ENCODE measurements around the gene DDX41.
A peak's percentile ranks its signal among the peaks of the same experiment; 100 is the strongest.

DDX41 gene

GRCh38 chr5:177484902-177485549, 31.7 kb downstream of the DDX41 start:
- no peak for FAIRE-seq

GRCh38 chr5:177483994-177484901, 32.5 kb downstream of the DDX41 start:
- DNase-seq (ENCODE audit: low spot score) (no peak), FAIRE-seq (no peak)

More at GRCh38 chr5:177484902-177485549, 31.7 kb downstream of the DDX41 start:
- DNase-seq (ENCODE audit: low spot score) = no peak

DNA sequence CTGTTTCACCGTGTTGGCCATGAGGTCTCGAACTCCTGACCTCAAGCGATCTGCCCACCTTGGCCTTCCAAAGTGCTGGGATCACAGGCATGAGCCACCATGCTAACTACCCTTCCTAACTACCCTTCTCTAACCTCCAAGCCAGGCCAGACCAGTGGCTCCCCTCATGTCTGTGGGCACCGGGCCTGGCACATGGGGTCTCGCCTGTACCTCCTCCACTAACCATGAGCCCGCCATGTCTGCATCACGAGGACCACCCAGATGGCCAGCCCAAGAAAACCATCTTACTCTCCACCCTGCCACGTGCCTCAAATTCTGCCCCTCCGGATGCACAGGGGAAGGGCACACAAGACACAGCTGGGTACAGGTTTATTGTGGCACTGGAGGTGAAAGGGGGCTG, 33.7 kb downstream of the DDX41 start:
- no peak for FAIRE-seq

GRCh38 chr5:177482359-177482795, 34.4 kb downstream of the DDX41 start:
- FAIRE-seq (no peak), DNase-seq (ENCODE audit: low spot score) (no peak)

More for the DNA sequence above, 33.7 kb downstream of the DDX41 start:
- DNase-seq (ENCODE audit: low spot score) = no peak

DNA sequence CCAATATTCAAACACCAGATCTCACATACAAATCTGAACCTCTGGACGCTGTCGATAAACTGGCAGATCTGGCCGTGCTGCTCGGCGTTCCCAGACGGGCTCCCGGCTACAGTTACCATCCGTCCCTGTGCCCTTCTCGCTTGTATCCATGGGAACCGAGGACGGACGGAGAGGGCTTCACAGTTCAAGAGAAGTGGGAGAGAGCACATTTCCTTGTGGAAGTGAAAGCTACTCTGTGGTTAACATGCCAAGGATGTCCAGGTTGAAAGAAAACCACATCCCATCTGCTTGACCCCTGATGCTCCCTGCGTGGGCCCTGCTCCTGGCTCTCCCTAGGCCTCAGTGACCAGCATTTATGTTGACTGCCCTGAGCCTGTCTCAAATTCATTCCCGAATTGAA, 37.0 kb downstream of the DDX41 start:
- peak; percentile 49 for DNase-seq (ENCODE audit: low spot score)
- FAIRE-seq = peak; percentile 21

DNA sequence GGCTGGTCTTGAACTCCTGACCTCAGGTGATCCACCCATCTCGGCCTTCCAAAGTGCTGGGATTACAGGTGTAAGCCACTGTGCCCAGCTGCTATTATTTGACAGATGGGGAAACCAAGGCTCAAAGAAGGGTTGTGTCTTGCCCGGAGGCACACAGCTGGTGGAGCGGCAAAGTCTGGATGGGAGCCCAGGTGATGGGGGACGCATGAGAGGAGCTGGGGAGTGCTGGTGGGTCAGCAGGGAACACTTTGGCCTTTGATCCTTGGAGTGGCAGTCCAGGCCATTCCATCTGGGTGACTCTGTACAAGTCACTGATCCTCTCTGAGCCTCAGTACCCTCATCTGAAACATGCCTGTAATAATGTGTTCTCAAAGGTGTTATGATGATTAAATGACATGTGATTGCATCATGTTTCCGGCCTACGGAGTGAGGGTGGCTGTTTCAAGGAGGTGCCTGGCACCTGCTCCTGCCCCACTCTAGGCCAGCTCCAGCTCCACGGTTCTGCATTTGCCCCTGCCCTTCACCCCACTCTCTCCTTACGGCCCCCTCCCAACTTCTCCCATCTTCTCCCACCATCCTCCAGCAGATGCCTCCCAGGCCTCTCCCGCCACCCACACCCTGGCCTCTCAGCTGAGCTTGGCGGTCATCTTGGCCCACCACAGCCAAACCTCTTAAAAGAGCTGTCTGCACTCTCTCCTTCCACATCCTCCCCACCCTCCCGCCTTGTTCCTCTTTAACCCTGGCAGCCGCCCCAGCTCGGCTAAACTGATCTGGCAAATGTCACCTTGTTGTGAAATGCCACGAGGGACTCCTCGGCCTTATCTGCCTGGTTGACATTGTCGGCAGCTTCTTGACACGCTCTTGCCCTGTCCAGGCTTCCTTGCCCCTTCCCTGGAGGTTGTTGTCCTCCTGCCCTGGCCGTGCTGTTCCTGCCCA, 37.8 kb downstream of the DDX41 start:
- DNase-seq (ENCODE audit: low spot score) (no peak), FAIRE-seq (no peak)

DNA sequence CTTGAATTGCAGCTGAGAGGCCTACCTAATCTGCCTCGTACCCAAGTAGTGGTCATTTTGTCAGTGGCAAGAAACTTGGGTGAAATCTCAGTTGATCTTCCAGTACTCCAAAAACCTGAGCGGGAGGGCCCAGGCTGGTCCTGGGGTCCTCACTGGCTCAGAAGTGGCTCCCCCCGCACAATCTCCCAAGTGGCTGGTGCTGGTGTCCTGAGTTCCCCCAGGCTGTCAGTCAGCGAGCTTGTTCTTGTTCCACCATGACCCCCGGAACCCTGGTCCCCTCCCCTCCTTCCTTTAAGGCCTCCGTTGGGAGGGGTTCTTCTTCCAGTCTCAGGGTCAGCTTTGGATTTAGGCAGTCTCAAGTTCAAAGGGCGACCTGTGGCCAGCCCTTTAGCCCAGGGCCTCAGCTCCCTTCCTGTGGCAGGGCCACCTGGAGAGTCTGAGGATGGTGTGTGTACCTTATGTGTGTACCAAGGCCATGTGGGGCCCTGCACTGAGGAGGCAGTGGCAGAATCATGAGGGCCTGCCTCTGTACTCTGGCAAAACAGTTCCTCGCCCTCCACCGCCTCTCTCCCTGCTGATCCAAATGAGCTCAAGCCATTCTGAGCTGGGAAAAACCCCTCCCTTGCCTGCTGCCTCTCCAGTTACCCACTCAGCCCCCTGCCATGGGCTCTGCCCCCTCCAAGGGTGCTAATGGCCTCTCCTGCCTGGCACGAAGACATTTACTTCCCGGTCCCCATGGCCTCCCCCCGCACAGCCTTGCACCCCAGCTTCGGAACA, 38.9 kb downstream of the DDX41 start:
- no peak for DNase-seq (ENCODE audit: low spot score)
- no peak for FAIRE-seq

DNA sequence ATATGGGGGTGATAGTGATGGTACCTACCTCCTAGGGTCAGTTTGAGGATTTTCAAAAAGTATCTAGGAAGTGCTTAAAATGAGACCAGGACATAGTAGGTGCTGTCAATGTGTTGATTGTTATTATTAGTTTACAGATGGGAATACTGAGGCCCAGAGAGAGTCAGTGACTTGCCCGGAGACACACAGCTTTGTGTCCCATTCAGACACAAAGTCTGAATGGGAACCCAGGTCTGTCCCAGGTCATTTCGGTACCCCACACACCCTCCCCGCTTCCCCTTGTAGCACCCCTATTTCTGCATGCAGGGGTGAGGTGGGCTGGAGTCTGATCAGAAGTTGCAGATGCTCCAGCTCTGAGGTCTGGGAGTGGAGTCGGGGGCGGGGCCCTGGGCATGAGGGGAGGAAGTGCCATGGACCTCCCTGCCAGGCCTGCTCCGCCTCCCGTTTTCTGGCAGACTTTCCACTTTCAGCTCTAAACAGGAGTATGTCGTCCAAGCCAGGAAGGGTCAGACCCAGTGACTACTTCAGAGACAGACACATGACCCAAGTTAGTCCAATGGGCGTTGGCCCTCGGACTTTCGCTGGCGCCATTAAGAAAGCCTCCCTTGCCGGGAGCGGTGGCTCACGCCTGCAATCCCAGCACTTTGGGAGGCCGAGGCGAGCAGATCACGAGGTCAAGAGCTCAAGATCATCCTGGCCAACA, 40.1 kb downstream of the DDX41 start:
- FAIRE-seq = no peak
- no peak for DNase-seq (ENCODE audit: low spot score)

- DNase-seq (ENCODE audit: low spot score) (no peak), FAIRE-seq (no peak)
Observed at GRCh38 chr5:177475563-177476427, 41.0 kb downstream of the DDX41 start.

DNA sequence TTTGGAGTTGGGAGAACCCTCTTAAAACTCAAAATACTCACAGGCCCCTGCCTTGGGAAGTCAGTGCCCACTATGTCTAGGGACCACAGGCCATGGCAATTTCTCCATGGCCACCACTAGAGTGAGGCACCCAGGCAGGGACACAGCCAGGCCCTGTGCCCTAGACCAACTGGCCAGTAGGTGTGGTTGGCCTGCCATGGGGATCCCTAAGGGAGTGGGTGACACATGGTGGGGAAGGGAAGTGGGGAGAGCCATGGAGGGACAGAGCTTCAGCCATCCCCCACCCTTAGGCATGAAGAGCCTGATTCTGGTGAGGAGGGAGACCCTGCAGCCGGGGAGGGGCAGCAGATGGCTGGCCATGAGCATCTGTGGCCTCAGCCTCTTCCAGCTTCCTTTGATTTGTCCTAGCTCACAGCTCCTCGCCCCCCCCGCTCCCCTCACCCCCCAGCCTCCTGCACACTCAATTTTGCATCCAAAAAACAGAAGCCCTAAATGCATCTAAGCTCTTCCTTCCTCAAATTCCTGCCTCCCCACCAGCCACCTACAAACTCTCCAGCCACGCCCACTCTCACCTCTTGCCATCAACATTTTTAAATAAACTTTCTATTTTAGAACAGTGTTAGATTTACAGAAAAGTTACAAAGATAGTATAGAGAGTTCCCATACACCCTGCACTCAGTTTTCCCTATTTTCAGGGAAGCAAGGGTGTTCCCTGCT, 41.8 kb downstream of the DDX41 start:
- DNase-seq (ENCODE audit: low spot score) (no peak), FAIRE-seq (no peak)

DNA sequence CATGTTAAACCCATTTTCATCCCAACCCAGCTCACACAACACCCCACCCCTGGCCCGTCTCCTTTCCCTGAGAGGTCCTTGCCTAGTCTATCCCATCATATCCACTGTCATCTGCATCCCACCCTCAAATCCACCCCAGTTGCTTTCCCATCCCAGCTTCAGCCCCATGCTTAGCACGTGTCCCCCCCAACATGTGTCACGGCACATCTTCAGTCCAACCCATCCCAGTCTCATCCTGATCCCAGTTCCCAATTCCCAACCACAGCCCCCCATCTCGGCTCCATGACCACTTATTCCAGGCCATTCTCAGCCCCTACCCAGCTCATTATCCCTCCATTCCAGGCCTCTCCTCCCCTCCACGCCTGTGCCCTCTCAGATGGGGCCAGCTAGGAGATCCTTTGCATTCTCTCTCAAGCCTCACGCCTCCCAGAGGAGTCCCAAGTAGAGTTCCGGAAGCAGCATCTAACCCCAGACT, 42.7 kb downstream of the DDX41 start:
- no peak for FAIRE-seq
- DNase-seq (ENCODE audit: low spot score) = no peak

GRCh38 chr5:177473443-177474001, 43.2 kb downstream of the DDX41 start, which contains the start of gene DBN1:
DBN1 (minus strand) TSS chr5:177473634; CDS start chr5:177473521, 113 bp downstream.
- DNase-seq (ENCODE audit: low spot score) (peak; percentile 19), FAIRE-seq (no peak)

DNA sequence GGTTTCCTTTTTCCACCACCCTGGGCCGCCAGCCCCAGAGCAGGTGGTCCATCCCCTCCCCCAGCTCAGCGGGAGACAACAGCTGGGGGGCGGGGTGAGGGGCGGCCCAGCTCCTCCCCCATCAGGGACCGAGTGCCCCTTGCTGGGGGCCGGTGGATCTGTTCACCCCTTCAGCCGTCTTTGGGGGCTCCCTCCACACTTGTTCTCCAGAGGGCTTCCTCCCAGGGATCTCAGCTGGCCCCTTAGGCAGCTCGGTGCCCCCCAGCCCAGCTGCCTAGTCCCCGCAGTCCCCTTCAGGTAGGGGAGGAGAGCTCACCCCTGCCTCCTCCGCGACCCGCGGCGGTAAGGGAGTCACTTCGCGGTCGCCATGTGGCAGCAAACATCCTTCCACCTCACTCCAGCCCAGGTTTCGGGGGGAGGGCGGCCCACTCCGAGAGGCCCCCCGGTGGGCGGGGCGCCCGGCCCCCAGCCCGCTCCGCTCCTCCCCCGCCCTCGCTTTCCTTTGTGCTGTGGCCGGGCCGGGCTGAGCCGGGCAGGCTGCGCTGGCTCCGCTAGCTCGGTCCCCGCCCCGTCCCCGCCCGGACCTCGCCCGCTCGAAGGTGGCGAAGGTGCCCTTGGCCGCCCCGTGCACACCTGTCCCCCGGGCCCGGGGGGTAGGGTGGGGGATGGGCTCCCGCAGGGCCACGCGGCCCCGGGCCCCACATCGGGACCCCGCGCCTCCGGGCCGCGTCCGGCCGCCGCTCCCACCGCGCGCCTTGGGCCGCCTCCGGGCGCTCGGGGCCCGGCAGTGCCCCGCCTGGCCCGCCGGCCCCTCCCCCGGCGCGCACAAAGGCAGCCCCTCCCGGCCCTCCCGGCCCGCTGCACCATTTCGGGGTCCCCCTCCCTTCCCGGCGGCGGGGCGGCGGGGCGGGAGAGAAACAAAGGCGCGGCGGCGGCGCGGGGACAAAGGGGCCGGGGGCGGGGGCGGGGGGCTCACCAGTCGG, 44.0 kb downstream of the DDX41 start:
- FAIRE-seq (no peak), DNase-seq (ENCODE audit: low spot score) (peak; percentile 31)

GRCh38 chr5:177471610-177472356, 45.0 kb downstream of the DDX41 start:
- FAIRE-seq (no peak), DNase-seq (ENCODE audit: low spot score) (no peak)

- FAIRE-seq (no peak), DNase-seq (ENCODE audit: low spot score) (peak; percentile 35)
Observed at GRCh38 chr5:177470759-177471536, 45.8 kb downstream of the DDX41 start.

Measured in RCC 7860 (cell line).